Hepatocyte (in vitro differentiated cells): ENCODE data around the gene ADAM33.

Experiments
- EZH2 ChIP-seq: fragments of 200-600 bp; sonication (generic); IDR thresholded peaks from 2 replicates; pipeline ENCODE4 v1.6.1; 2016; ENCODE audit warnings: antibody characterized with exemption, mild to moderate bottlenecking, borderline replicate concordance
- EZH2phosphoT487 ChIP-seq: fragments of 200-600 bp; sonication (generic); IDR thresholded peaks from one replicate; pipeline ENCODE4 v1.6.1; 2018; ENCODE audit warnings: antibody characterized with exemption, mild to moderate bottlenecking, low read depth, moderate library complexity; ENCODE audit not compliant: unreplicated experiment, severe bottlenecking
- TF ChIP-seq, protein P1 (sequence below): fragments of 200-600 bp; sonication (generic); IDR thresholded peaks from 2 replicates; pipeline ENCODE4 v1.5.1; 2016; ENCODE audit warnings: antibody characterized with exemption, mild to moderate bottlenecking; ENCODE audit not compliant: poor library complexity

DNA sequence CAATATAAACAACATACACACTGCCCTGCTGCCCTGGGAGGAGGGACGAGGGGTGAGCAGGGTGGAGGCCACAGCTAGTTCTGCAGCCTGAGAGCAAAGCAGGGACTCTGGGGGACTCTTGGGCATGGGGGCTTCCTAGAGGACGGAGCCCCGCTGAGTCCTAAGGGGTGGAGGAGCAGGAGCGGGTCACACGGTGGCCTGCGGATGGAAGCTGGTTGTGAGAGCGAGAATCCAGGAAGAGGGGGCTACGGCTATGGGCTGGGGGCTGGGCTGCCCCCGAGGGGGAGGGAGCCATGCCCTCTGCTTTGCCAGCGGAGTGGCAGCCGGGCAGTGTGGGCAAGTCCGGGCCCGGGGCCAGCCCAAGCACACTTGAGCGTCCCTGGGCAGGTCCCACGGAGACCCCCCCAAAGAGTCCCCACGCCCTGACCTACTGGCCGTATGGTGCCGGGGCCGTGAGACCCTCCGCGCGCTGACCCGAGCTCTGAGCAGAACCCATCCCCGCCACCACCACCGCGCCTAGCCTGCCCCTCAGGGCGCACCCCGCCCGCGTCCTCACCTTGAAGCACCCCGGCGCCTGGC lies 369 bp downstream of the ADAM33 start:
- TF ChIP-seq, protein P1, sequence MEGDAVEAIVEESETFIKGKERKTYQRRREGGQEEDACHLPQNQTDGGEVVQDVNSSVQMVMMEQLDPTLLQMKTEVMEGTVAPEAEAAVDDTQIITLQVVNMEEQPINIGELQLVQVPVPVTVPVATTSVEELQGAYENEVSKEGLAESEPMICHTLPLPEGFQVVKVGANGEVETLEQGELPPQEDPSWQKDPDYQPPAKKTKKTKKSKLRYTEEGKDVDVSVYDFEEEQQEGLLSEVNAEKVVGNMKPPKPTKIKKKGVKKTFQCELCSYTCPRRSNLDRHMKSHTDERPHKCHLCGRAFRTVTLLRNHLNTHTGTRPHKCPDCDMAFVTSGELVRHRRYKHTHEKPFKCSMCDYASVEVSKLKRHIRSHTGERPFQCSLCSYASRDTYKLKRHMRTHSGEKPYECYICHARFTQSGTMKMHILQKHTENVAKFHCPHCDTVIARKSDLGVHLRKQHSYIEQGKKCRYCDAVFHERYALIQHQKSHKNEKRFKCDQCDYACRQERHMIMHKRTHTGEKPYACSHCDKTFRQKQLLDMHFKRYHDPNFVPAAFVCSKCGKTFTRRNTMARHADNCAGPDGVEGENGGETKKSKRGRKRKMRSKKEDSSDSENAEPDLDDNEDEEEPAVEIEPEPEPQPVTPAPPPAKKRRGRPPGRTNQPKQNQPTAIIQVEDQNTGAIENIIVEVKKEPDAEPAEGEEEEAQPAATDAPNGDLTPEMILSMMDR = no peak
- TF ChIP-seq EZH2 (no peak), EZH2phosphoT487 (no peak)
